Uterus (tissue), 2 donors: ENCODE results near the gene ACAP2.

Source experiments
- CTCF ChIP-seq, 4 experiments: fragments of 200-600 bp in 2 of 4; fragments of 450-650 bp in 2 of 4; sonication (generic) in 2 of 4; IDR thresholded peaks; one replicate each; pipeline ENCODE4 v1.5.1; 2016 to 2019; ENCODE audit warnings: antibody characterized with exemption in 4 of 4, mild to moderate bottlenecking in 2 of 4, moderate library complexity in 1 of 4
- POLR2A ChIP-seq, 2 donors: fragments of 450-650 bp; IDR thresholded peaks; one replicate each; pipeline ENCODE4 v1.6.1; 2016; ENCODE audit warnings: antibody characterized with exemption in 2 of 2, mild to moderate bottlenecking in 1 of 2, moderate library complexity in 1 of 2

DNA sequence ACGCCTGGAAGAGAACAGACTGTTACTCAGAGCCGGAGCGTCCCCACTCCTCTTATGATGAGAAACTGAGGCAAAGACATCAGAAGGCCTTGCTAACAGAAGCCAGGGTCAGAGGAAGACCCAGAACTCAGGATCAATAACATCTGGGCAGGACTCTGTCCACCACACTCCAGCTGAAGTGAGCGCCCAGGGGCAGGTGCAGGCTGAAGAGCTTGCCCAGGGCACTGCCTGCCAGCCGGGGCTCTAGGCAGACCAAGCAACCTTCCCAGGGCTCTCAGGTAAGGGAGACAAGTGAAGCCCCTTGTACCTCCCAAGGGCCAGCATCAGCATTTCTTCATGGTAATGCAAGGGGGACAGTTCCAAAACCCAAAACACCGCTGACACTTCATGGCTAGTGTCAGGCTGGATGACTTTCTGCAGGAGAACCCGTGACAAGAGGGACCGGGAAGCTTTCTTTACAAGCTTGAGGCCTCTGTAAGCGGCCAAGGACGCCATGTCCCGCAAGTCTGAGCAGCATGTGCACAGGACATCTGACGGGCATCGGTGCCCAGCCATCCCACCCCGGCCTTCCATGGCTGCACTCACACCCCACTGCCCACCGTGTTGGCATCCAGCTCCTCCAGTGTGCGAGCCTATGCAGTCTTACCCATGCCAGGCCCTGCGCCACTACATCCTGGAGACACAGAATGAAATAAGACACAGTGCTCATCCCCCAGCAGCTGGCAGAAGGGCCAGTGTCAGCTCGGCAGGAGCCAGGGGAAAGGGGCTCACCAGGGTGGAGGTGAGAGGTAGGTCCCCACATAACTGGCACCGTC lies 186.0 kb downstream of the ACAP2 start:
- no peak for TF ChIP-seq CTCF (IDR thresholded peaks at IDR 0.05)
- no peak for TF ChIP-seq POLR2A (IDR thresholded peaks at IDR 0.05)
